Mesothelial cell of epicardium (in vitro differentiated cells): Measurements from ENCODE around the gene CTNNA2. TPM values are rescaled to one million over a fixed set of nuclear protein-coding genes. Genes with fewer than 3 reads are reported as not detected.

Experiments
- DNase-seq, 2 experiments: peaks; one replicate each; pipeline ENCODE4 v3.0.0; 2021; ENCODE audit warnings: low spot score in 2 of 2; ENCODE audit not compliant: unreplicated experiment in 2 of 2
- H3K27ac Mint-ChIP-seq: 2 replicates; pipeline ENCODE4 v1.8.0; 2021; ENCODE audit warnings: mixed read lengths
- H3K27me3 Mint-ChIP-seq: 2 replicates; pipeline ENCODE4 v1.8.0; 2021; ENCODE audit warnings: low read depth, mixed read lengths
- H3K36me3 Mint-ChIP-seq: 2 replicates; pipeline ENCODE4 v1.8.0; 2021; ENCODE audit warnings: mixed read lengths
- H3K4me1 Mint-ChIP-seq: 2 replicates; pipeline ENCODE4 v1.8.0; 2021; ENCODE audit warnings: mixed read lengths
- H3K4me3 Mint-ChIP-seq: 2 replicates; pipeline ENCODE4 v1.8.0; 2021; ENCODE audit warnings: mild to moderate bottlenecking, moderate library complexity, mixed read lengths
- H3K9me3 Mint-ChIP-seq: 2 replicates; pipeline ENCODE4 v1.8.0; 2021; ENCODE audit warnings: mixed read lengths
- CTCF ChIP-seq: fragments of 200-600 bp; sonication (generic); IDR thresholded peaks from one replicate; pipeline ENCODE4 v1.5.0; 2021; ENCODE audit warnings: antibody characterized with exemption; ENCODE audit not compliant: unreplicated experiment
- total RNA-seq: library from RNA; stranded (reverse); gene quantifications from 3 replicates; pipeline ENCODE4 v1.2.1, GENCODE V29; 2021

CTNNA2 gene
- total RNA-seq, 1 donor from 2014 or later, result 4.9 TPM

- DNase-seq, result no peak
- H3K4me1 Mint-ChIP-seq, result peaks cover 12% of the 10 kb centered on the region
- H3K27me3 Mint-ChIP-seq, result no peaks in the 10 kb centered on the region
- no peak overlapping the region for H3K27ac Mint-ChIP-seq
- peaks cover 2% of the 10 kb centered on the region for H3K36me3 Mint-ChIP-seq
- H3K9me3 Mint-ChIP-seq, result peaks cover 7% of the 10 kb centered on the region
- no peak for TF ChIP-seq CTCF
- no peak overlapping the region for H3K4me3 Mint-ChIP-seq
Measured at GRCh38 chr2:80169811-80170594, 657.2 kb downstream of the CTNNA2 start.

DNA sequence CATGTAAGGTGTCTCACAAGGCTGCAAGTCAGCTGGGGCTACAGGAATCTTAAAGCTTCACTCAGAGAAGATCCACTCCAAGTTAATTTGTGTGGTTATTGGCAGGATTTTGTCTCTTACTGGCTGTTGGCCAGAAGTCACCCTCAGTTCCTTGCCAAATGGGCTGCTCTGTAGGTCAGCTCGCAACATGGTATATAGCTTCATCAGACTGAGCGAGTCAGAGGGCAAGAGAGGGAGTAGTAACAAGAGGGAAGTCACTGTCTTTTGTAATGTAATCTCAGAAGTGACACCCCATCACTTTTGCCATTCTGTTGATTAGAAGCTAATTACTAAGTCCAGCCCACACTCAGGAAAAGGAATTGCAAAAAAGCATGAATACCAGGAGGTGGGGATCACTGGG is 672.2 kb downstream of the CTNNA2 start:
- peaks cover 8% of the 10 kb centered on the region for H3K36me3 Mint-ChIP-seq
- DNase-seq, result no peak
- no peak overlapping the region for H3K27ac Mint-ChIP-seq
- no peak for TF ChIP-seq CTCF
- no peaks in the 10 kb centered on the region for H3K27me3 Mint-ChIP-seq
- H3K4me1 Mint-ChIP-seq, result no peaks in the 10 kb centered on the region
- peaks cover 22% of the 10 kb centered on the region for H3K9me3 Mint-ChIP-seq
- no peak overlapping the region for H3K4me3 Mint-ChIP-seq

GRCh38 chr2:80186262-80186661 is 673.4 kb downstream of the CTNNA2 start:
- Mint-ChIP-seq H3K27ac (no peak overlapping the region), H3K4me1 (no peaks in the 10 kb centered on the region), H3K27me3 (no peaks in the 10 kb centered on the region), H3K36me3 (no peaks in the 10 kb centered on the region), H3K9me3 (peaks cover 11% of the 10 kb centered on the region), H3K4me3 (no peak overlapping the region)
- TF ChIP-seq CTCF, result no peak
- DNase-seq, result no peak

- TF ChIP-seq CTCF, result no peak
- Mint-ChIP-seq H3K9me3 (peaks cover 8% of the 10 kb centered on the region), H3K27me3 (no peaks in the 10 kb centered on the region), H3K27ac (no peak overlapping the region), H3K36me3 (no peaks in the 10 kb centered on the region), H3K4me3 (no peak overlapping the region), H3K4me1 (no peaks in the 10 kb centered on the region)
- no peak for DNase-seq
Measured at GRCh38 chr2:80187156-80187555, 674.3 kb downstream of the CTNNA2 start.

GRCh38 chr2:80190166-80190565 is 677.3 kb downstream of the CTNNA2 start:
- Mint-ChIP-seq H3K4me3 (no peak overlapping the region), H3K4me1 (peaks cover 8% of the 10 kb centered on the region), H3K27ac (no peak overlapping the region), H3K27me3 (no peaks in the 10 kb centered on the region), H3K36me3 (no peaks in the 10 kb centered on the region), H3K9me3 (peaks cover 8% of the 10 kb centered on the region)
- TF ChIP-seq CTCF, result no peak
- DNase-seq, result no peak
